Activated T-cell treated with anti-CD3 and anti-CD28 coated beads for 4 hours (primary cell): ENCODE measurements around the gene TCF4.

Experiments used
- DNase-seq: peaks from one replicate; pipeline ENCODE4 v3.0.0-alpha.2; 2020

The TCF4 gene

DNA sequence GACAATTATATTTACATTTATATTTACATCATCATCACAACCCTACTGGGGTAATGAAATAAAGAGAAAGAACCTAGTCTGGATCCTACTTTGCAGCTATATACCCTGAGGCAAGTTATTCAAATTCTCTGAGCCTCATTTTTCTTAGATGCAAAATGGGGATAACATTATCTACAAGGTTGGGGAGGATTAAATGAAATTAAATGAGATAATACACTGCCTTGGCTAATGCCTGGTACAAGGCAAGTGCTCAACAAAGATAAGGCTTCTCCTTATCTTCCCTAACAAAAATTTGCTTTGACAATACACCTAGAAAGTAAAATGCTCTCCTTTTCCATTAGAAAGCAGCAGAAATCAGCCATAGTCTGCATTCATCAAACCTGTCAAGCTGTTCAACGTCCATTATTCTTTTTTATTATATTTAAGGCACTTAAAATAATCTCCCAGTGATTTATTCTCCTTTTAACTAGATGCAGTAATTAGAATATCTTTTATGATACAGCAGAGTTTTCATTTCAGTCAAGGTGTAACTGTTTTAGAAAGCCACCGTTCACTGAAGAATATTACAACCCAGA is 44.8 kb downstream of the TCF4 start:
- no peak for DNase-seq

DNA sequence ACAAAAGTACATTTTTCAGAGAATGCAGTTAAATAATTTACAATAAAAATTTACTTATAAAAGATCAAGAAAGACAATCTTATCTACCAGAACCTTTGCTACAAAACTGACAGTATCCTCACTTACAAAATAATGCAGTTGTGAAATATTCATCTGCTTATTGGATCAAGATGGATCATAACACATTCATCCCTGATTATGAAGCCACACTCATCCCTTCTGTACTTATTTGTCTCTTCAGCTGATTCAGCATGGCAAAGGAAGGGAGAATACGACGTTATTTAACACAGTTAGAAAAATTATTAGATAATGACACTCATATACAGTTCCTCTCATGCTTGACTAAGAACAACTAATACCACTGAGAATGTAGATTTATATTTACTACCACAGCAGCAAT is 46.4 kb downstream of the TCF4 start:
- DNase-seq: no peak

DNA sequence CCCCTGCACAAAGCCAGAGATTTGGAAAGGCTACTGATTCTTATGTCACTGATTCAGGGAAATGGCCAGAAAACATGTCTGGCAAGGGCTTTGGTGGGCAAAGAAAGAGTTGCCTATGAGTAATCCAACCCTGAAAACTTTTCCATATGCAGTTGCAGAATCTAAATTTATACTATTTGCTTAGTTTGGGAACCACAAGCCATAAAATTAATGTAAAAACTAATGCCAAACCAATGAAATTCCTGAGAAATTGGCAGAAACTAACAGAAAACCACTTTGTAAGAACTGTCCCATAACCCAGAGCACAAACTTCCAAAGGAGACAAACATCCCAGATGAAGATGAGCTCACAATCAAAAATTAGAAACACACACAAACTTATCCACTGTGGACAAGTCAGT is 48.8 kb downstream of the TCF4 start:
- DNase-seq: no peak

DNA sequence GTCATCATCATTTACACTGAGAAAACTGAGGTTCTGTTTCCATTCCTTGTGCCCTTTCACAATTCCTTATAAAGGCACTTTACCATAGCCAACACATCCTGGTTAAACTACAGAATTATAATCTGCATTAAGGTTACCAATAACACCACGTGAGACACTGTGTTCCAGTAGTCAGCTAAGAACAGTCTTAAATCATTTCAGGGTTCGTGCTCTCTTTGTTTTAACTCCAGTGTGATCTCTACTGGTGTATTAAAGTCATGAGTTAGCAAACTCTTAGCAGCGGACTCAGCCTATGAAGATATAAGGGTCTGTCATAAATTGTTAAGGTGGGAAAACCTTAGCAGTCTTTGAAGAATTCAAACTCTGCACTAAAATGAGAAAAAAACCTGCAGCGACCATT is 53.0 kb downstream of the TCF4 start:
- DNase-seq: no peak

DNA sequence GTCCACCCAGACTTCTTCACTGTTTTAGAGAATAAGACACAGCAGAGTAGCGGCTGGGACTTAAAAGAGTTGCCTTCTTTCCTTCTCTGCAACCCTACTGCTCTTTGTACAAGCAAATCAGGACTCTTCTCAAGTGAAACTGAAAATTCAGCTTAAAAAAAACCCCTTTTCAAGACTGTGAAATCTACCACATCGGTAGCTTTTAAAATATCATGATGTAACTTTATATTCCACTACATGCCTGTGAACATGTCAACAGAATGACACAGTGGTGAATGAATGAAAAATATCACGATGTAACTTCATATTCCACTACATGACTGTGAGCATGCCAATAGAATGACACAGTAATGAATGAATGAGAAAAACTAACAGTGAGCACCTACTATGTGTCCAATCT is 53.4 kb downstream of the TCF4 start:
- DNase-seq: no peak

DNA sequence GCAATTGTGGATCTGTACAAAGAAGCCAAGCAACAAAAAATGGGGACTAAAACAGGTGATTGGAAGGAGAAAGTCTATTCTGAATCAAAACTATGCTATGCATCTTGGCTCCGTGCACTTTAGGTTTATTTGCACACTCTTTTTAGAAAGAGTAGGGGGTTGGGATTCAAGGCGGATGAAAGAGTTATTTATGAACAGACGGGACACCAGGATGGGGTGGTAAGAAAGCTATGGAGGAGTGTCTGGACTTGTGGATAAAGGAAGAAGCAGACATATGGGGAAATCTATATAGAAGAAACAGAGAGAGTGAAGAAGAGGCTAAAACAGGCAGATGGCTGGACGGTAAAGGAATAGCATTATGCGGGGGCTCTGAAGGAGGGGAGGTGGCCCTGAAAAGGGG is 57.8 kb downstream of the TCF4 start:
- no peak for DNase-seq

DNA sequence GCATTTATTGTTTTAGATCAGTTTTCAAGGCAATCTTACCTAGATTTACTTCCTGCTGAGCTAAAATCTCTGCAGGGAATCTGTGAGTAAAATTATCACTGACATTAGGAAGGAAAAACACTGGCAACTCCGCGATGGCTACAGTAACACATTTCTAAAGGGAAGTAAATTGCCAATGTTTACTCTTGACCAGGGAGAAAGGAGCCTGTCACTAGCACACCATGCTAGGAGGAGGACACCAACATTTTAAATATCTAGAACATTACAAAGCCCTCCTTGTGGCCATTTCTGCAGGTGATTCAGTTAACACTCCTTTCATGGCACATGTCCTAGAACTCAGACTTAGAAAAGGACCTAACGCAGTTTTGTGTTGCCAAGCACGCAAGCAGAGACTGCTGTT is 58.4 kb downstream of the TCF4 start:
- DNase-seq: no peak

DNA sequence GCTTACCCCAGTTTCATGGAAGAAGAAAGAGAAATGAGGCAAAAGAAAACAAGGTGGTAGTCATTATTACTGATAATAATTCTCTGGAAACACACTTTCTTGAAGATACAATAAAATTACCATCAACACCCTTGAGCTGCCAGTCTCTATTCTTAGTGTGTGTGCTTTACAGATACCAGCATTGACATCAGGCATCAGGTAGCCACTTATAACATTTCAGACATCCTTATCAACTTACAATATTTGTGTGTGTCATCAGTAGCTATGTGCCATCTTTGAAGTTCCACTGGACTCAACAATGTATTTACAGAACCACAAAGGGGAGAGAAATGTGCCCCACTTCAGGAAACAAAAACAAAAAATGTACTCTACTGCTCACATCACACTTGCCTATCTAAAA is 62.1 kb downstream of the TCF4 start:
- no peak for DNase-seq

DNA sequence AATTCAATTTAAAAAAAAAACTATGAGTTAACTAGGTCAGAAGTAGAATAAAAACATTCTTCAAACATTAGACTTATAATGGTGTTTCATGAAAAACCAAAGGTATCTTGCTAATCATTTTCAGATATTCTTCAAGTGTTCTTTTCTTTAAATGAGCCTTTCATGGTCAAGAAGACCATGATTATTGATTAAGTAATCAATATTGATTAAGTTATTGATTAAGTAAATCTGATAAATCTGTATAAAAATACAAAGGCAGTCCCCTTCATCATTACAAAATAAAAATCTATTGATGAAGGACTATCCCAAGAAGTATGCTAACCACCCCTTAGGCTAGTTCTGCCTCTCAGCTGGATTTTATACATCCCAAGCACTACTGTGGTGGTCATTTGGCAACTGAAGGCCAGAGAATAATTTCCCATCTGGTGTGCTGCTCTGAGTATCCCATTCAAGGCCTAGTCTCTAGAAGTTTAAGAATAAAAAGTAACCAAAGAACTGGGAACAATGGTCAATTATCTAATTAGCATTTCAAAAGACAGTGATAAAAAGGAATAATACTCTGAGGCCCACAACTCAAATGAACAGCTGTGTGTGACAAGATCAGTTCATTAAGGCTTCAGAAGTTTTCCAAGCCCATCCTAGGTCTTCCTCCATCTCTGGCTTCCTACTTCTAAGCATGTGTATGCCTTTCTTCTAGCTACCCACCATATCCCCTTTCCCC is 63.5 kb downstream of the TCF4 start:
- DNase-seq: no peak

DNA sequence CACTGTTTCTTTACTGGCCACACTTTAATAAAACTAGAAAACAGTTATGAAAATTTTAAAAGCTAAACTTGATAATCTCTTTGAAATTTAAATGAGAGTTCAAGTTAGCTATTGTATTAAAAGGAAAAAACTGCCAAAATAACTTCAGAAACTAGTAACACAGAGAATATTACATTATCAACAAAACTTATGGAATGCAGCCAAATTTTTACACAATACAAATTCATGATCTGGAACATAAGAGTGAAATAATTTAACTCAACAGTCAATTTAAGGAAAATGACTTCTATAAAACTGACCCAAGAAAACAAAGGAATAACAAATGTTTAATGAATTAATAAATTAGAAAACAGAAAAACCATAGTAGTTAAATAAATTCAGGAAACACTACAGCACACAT is 65.0 kb downstream of the TCF4 start:
- no peak for DNase-seq

DNA sequence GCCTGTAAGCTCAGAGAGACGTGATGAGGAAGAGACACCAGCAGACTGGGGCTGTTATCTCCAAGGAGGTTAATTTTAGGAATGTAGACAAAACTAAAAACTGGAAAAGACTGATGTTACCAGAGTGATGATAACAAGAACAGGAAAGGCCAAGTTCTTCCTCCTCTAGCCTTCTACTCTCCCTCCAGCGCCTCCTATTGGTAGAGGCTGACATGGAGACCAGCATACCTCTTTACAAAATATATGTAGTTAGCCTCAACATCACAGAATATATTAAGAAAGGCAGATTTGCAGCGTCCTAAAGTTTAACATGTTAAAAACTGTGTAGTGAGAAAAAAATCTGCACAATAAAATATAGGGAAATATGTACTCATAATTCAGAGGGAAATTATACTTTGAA is 66.0 kb downstream of the TCF4 start:
- no peak for DNase-seq

DNA sequence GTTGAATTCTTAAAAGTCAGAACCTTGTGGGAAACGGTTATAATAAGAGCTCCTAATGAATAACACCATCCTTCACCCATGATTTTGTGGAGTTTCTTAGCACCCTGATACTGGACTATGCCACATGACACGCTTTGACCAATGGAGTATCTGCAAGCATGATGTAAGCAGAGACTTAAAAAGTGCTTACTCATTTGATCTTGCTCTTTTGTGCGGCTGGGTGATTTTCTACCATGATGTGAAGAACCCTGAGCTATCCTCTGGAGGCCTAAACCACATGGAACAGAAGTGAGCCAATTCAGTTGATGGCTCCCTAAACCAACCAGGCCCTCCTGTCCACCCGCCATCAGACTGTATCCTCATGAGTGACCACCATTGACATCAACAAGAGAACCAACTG is 70.9 kb downstream of the TCF4 start:
- no peak for DNase-seq

DNA sequence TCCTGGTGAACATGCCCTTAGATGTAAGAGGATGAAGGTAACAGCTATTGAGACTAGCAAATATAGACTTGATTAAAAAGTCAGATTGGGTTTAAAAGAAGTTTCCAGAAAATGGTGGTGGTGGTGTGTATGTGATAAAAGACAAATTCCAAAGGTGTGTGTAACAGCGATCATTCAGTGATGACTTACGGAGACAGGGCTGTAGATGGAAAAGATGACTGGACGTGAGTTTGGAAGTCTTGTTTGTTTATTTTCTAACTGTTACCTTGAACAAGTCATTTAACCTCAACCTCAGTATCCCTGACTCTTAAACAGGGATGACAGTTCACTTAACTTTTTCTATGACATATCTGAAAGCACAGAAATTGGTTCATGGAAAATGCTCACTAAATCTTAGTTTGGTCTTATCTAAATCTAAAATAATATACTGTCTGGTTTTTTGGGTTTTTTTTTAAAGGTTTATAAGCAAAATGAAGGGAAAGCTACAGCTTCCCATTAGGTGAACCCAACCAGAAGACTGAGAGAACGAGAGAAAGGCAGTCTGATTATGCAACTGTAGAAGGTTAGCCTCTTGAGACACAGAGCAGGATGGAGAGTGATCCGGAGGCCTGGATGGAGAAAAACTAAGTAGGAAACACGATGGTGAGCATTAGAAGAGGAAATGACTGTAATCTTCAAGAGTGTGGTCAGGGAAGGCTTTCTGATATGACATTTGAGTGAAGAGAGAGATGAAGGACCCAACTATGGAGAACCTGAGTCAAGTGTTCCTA is 71.9 kb downstream of the TCF4 start:
- no peak for DNase-seq

DNA sequence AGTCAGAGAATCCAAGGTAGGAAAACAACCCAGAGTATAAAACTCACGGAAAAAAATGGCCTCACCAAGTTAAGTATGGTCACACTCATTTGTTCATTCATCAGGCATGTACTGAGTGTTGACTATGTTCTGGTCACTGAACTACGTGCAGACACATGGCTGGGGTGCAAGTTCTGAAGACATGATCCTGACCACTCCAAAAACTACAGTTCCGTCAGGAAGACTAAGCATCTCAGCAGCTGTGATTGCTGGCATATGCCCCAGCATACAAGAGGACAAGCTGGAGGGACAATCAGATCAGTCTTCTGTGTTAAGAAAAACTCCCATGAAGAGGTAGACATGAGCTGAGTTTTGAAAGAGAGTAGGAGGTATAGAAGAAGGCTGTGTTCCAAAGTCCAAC is 72.8 kb downstream of the TCF4 start:
- no peak for DNase-seq

DNA sequence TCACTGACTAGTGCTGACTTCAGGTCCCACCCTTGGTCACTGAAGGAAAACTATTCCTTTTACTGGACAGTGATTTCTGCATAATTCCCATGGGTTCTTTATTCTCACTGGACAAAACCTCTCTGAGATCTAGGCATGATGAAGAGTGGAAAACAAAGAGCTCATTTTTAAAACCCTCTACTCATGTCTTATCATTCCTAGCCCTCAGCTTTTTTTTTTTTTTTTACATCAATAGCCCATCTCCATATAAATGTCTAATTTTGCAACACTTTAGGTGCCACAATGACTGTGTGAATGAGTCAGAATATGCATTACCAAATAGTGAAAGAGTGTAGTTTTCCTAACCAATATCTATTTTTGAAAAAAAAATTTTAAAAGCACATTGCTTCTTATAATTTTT is 74.8 kb downstream of the TCF4 start:
- no peak for DNase-seq

DNA sequence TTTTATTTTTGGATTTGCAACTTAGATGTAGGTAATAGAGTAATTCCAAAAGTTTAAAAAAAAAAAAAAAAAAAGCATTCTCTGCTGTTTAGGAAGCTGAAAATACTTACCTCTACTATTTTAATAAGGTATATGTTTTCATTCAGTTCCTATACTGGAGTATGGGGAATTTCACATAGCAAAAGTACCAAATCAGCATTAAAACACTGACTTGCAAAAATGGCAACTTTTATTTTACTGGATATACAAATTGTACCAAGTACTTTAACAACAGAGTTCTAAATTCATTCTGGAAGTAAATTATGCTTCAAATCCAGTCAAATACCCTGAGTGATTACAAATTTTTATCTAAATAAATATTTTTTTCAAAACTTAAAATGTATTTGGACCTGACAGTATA is 76.7 kb downstream of the TCF4 start:
- no peak for DNase-seq

DNA sequence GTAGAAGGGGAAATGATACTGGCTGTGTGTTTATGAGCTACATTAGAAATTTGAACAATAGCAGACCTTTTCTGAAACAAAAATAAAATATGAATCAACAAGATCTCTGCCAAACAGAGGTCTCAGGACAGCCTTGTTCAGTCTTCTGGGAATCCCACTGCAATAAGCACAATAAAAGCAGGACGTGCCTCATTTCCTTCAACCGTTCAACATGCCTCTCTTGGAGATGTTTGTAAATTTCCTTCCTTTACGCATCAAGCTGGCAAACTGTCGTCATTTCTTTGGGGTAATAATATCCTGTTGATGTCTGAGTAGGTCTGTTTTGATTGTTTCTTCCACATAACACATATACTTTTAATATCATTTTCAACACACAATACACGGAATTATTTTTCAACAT is 77.2 kb downstream of the TCF4 start:
- DNase-seq: no peak

DNA sequence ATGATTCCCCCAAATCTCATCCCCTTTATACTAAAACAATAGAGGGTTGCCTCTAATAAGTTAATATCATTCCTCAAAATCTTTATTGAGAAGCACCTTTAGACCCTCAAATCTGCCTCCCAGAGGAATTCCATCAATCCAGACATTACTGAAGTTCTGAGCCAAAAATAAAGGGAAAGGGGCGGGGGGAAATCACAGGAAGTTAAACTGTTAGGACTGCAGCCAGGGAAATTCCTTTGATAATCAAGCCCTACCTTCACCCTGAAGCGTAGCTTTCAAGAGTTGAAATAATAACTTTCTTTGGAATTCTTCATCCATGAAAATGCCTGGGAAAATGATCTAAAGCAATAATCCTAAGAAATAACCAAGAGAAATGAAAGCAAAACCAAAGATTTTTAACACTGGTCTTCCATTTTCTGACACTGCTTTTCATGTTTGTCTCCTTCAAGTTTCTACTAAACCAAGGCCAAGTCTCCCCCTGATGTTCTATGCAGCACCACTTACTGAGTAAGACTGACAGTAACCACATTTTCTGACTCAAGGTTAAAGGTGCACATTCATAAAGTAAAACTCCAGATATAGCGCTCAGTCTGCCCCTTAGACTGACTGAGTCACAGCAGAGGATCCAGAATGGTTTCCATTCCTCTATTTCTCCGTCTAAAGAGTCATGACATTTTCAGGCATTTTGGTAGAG is 78.2 kb downstream of the TCF4 start:
- no peak for DNase-seq

DNA sequence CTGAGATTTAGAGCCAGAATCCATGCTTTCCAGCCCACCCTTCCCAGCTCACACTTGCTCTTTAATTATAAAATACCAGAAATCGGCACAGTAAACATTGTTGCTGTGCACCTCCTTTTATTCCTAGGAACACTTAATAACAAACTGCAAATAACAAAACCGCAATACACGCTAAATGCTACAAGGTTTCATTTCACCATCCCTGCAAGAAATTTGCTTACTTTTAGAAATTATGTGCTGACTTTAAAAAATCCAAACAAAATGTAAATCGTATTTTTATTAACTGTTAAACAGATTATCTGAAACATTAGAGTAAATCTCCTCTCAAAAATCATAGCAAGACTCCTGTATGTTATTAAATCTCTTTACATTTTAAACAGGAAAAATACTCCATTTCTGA is 79.3 kb downstream of the TCF4 start:
- DNase-seq: no peak

DNA sequence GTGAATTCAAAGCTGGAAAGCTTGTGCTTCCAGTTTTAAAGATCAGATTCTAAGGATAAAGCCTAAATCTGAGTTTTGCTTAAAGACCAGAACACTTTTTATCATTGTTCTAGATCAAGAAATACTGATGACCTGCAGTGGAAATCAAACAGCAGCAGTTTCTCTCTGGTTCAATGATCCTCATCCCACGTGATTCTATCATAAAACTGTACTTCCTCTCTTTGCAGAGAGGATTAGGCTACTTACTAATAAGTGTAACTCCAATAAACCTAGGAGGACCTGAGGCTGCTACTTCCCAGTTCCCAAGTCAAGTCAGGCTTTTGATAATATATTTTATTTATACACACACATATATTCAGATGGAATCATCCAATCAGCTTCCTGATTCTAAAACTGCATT is 81.9 kb downstream of the TCF4 start:
- no peak for DNase-seq

DNA sequence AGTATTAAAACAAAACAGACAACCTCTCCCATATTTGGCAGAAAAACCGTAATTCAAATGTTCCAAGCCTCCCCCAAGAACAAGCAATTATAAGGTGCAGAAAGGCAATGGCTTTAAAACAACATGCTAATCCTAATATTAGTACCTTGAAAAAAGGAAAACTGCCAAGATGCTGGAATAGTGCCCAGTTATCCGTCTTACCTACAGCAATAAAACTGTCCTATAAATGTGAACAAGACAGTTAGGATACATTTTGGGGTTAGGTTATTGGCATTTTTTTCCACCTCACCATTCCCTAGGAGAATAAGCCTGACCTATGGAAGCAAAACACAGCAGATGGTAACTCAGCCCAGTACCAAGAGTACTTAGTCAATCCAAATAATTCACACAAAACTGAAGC is 83.2 kb downstream of the TCF4 start:
- no peak for DNase-seq

DNA sequence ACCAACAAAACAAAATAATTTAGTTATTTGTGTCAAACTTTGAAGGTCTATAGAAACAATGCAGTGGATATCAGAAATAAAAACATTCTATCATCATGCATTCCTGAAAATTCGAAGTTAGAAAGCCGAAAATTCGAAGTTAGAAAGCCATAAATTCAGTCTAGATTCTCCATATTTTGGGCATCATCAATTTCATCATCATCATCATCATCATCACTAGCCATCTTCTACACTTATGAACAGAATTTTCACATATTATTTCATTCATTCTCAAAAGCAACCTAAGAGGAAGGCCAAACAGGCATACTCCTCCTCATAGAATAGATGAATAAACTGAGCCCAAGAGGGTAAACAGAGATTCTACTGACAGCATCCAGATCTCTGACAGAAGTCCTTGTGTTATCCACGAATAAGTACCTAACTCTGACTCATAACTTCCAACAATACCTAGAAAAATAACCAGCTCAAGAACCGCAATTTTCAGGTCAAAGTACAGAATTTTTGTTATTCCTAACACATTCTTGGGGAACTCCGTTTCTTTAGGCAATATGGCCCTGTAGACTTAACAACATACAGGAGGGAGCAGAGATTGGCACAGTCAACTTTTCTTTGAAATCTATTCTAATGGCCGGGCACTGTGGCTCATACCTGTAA is 84.7 kb downstream of the TCF4 start:
- no peak for DNase-seq

DNA sequence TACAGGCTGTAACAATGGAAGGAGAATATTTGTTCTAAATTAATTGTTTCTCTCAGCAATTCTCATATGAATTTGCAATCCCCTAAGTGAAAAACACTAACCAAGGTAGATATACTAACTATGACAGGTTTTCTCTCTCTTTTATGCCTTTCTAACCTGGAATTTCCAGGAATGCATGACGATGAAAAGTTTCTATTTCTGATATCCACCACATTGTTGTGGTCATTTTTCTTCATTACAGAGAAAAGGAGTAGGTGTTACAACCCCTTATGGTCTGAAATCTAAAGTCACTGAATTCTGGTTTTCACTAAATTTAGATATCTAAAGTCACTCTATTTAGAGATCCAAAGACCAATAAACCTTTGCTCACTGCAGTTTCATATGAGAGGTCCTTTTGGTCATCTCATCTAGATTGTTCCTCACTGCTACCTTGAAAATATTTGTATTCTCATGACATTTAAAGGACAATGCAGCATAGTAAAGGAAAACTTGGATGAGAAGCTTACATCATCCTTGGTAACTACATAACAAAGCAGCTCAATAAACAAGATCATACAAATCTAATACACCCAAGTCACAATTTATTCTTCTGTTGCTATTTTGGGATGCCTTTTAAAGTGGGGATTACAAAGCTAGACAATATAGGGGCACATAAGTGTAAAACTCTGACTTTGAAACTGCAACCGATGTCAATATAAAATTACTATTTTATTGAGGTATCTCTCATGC is 85.8 kb downstream of the TCF4 start:
- no peak for DNase-seq
